ENCODE results near the gene IRF2BP2. TPM values are rescaled to one million over a fixed set of nuclear protein-coding genes. Genes with fewer than 3 reads are reported as not detected.

The IRF2BP2 gene
- total and polyA plus RNA-seq, 2 of the 13 experiments (the other 11 are each of a cell fraction or from before 2014, with no cell fraction given) = 140 to 147 TPM

DNA sequence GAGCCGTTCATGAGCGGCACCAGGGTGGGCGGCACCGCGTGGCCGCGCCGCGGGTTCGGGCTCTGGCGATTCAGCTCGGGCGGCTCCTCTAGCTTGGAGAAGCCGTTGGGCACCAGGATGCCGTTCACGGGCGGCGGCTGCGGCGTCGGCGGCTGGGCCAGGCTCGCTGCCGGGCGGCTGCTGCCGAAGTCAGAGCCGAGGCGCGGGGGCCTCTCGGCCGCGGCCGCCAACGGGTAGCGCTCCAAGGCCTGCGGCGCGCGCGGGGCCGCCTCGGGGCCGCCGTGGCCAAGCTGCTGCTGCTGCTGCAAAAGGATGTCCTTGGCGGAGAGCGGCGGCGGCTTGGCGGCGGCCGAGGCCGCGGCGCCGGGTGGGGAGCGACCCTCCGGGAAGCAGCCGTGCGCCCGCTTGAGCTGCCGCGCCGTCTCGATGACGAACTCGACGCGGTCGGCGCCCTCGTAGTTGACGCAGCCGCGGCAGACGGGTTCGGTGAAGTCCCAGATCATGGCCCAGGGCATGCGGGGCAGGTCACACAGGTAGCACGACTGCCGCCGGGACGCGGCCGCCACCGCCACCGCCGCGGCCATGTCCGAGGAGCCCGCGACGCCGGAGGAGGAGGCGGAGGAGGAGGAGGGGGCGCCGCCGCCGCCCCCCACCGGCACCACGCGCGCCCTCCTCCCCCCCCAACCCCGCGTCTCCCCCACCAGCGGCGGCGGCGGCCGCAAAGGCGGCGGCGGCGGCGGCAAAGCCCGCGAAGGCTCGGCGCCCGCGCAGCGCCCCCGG lies 877 bp downstream of the IRF2BP2 start (continued):
- TF ChIP-seq, protein P1, sequence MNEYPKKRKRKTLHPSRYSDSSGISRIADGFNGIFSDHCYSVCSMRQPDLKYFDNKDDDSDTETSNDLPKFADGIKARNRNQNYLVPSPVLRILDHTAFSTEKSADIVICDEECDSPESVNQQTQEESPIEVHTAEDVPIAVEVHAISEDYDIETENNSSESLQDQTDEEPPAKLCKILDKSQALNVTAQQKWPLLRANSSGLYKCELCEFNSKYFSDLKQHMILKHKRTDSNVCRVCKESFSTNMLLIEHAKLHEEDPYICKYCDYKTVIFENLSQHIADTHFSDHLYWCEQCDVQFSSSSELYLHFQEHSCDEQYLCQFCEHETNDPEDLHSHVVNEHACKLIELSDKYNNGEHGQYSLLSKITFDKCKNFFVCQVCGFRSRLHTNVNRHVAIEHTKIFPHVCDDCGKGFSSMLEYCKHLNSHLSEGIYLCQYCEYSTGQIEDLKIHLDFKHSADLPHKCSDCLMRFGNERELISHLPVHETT (CRISPR knock-in tag; conservative IDR thresholded peaks at IDR 0.05) = no peak; the same call in 1 of the 2 replicates
- TF ChIP-seq RXRA (CRISPR knock-in tag; IDR thresholded peaks at IDR 0.05) = no peak
- TF ChIP-seq, protein P2, sequence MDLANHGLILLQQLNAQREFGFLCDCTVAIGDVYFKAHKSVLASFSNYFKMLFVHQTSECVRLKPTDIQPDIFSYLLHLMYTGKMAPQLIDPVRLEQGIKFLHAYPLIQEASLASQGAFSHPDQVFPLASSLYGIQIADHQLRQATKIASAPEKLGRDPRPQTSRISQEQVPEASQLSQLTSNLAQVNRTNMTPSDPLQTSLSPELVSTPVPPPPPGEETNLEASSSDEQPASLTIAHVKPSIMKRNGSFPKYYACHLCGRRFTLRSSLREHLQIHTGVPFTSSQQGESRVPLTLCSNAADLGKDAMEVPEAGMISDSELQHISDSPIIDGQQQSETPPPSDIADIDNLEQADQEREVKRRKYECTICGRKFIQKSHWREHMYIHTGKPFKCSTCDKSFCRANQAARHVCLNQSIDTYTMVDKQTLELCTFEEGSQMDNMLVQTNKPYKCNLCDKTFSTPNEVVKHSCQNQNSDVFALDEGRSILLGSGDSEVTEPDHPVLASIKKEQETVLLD (CRISPR knock-in tag; IDR thresholded peaks at IDR 0.05; ENCODE audit: low read depth) = 0 out of 2 replicates have a peak, but pooled peaks have one; percentile 22
- no peak for TF ChIP-seq MAZ (IDR thresholded peaks at IDR 0.05; ENCODE audit: borderline replicate concordance, low read depth, low read length)
- peak; percentile 62; the same call in 1 of the 2 replicates for TF ChIP-seq MAZ (CRISPR knock-in tag; IDR thresholded peaks at IDR 0.05; ENCODE audit: low read depth)
- TF ChIP-seq BCL6 (CRISPR knock-in tag; IDR thresholded peaks at IDR 0.05) = peak; percentile 34; the same call in 1 of the 2 replicates
- no peak for TF ChIP-seq NCOA1 (CRISPR knock-in tag; IDR thresholded peaks at IDR 0.05)
- TF ChIP-seq TEAD3 (CRISPR knock-in tag; optimal IDR thresholded peaks at IDR 0.05; ENCODE audit: borderline replicate concordance) = no peak
- TF ChIP-seq ZBTB7B (CRISPR knock-in tag; IDR thresholded peaks at IDR 0.05) = no peak
- TF ChIP-seq, protein P3, sequence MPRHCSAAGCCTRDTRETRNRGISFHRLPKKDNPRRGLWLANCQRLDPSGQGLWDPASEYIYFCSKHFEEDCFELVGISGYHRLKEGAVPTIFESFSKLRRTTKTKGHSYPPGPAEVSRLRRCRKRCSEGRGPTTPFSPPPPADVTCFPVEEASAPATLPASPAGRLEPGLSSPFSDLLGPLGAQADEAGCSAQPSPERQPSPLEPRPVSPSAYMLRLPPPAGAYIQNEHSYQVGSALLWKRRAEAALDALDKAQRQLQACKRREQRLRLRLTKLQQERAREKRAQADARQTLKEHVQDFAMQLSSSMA (CRISPR knock-in tag; IDR thresholded peaks at IDR 0.05) = no peak
- 0 out of 2 replicates have a peak, but pooled peaks have one; percentile 31 for TF ChIP-seq RNF2 (conservative IDR thresholded peaks at IDR 0.05; ENCODE audit: low read depth)
- TF ChIP-seq, protein P4, sequence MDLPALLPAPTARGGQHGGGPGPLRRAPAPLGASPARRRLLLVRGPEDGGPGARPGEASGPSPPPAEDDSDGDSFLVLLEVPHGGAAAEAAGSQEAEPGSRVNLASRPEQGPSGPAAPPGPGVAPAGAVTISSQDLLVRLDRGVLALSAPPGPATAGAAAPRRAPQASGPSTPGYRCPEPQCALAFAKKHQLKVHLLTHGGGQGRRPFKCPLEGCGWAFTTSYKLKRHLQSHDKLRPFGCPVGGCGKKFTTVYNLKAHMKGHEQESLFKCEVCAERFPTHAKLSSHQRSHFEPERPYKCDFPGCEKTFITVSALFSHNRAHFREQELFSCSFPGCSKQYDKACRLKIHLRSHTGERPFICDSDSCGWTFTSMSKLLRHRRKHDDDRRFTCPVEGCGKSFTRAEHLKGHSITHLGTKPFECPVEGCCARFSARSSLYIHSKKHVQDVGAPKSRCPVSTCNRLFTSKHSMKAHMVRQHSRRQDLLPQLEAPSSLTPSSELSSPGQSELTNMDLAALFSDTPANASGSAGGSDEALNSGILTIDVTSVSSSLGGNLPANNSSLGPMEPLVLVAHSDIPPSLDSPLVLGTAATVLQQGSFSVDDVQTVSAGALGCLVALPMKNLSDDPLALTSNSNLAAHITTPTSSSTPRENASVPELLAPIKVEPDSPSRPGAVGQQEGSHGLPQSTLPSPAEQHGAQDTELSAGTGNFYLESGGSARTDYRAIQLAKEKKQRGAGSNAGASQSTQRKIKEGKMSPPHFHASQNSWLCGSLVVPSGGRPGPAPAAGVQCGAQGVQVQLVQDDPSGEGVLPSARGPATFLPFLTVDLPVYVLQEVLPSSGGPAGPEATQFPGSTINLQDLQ (CRISPR knock-in tag; IDR thresholded peaks at IDR 0.05) = no peak
- peak; percentile 84 for TF ChIP-seq YY1 (IDR thresholded peaks at IDR 0.05; ENCODE audit: insufficient read depth, insufficient replicate concordance, low read depth, low read length)
- TF ChIP-seq EZH2 (conservative IDR thresholded peaks at IDR 0.05; ENCODE audit: low read depth, low read length) = no peak
- no peak for TF ChIP-seq RXRB (CRISPR knock-in tag; IDR thresholded peaks at IDR 0.05; ENCODE audit: borderline replicate concordance)
- TF ChIP-seq, protein P5, sequence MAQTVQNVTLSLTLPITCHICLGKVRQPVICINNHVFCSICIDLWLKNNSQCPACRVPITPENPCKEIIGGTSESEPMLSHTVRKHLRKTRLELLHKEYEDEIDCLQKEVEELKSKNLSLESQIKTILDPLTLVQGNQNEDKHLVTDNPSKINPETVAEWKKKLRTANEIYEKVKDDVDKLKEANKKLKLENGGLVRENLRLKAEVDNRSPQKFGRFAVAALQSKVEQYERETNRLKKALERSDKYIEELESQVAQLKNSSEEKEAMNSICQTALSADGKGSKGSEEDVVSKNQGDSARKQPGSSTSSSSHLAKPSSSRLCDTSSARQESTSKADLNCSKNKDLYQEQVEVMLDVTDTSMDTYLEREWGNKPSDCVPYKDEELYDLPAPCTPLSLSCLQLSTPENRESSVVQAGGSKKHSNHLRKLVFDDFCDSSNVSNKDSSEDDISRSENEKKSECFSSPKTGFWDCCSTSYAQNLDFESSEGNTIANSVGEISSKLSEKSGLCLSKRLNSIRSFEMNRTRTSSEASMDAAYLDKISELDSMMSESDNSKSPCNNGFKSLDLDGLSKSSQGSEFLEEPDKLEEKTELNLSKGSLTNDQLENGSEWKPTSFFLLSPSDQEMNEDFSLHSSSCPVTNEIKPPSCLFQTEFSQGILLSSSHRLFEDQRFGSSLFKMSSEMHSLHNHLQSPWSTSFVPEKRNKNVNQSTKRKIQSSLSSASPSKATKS (CRISPR knock-in tag; IDR thresholded peaks at IDR 0.05) = no peak
- TF ChIP-seq, protein P6, sequence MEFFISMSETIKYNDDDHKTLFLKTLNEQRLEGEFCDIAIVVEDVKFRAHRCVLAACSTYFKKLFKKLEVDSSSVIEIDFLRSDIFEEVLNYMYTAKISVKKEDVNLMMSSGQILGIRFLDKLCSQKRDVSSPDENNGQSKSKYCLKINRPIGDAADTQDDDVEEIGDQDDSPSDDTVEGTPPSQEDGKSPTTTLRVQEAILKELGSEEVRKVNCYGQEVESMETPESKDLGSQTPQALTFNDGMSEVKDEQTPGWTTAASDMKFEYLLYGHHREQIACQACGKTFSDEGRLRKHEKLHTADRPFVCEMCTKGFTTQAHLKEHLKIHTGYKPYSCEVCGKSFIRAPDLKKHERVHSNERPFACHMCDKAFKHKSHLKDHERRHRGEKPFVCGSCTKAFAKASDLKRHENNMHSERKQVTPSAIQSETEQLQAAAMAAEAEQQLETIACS (CRISPR knock-in tag; IDR thresholded peaks at IDR 0.05) = no peak; the same call in 1 of the 2 replicates

Data from HepG2 (cell line).